Neural cell (in vitro differentiated cells): Measurements from ENCODE around the gene C10orf105. TPM values are rescaled to one million over a fixed set of nuclear protein-coding genes. Genes with fewer than 3 reads are reported as not detected.

Experiments used
- H2AFZ ChIP-seq: fragments of 200-600, 300-800 bp; sonication (generic), shearing (Covaris generic); 2 replicates; pipeline ENCODE4 v1.6.0; 2014; ENCODE audit warnings: low read depth, mild to moderate bottlenecking, antibody characterized with exemption, low read length, moderate library complexity
- H3F3A ChIP-seq: fragments of 200-600 bp; shearing (Covaris generic); 2 replicates; pipeline ENCODE4 v1.6.1; 2016; ENCODE audit warnings: mild to moderate bottlenecking, moderate library complexity, mixed read lengths, antibody characterized with exemption, low read length; ENCODE audit not compliant: insufficient read depth, poor library complexity, severe bottlenecking
- H3K27ac ChIP-seq: fragments of 200-600, 300-800 bp; sonication (generic), shearing (Covaris generic); 2 replicates; pipeline ENCODE4 v1.5.1; 2014; ENCODE audit warnings: mild to moderate bottlenecking, low read length, moderate library complexity
- H3K27me3 ChIP-seq: fragments of 300-800, 200-600 bp; sonication (generic), shearing (Covaris generic); 2 replicates; pipeline ENCODE4 v1.6.0; 2014; ENCODE audit warnings: mild to moderate bottlenecking, low read depth, low read length, moderate library complexity; ENCODE audit not compliant: insufficient read depth
- H3K36me3 ChIP-seq: fragments of 300-800, 200-600 bp; sonication (generic), shearing (Covaris generic); 2 replicates; pipeline ENCODE4 v1.5.1; 2014; ENCODE audit warnings: mild to moderate bottlenecking, antibody characterized with exemption, low read length, moderate library complexity; ENCODE audit not compliant: insufficient read depth
- H3K4me2 ChIP-seq: fragments of 300-800, 200-600 bp; sonication (generic), shearing (Covaris generic); 2 replicates; pipeline ENCODE4 v1.6.0; 2014; ENCODE audit warnings: mild to moderate bottlenecking, low read length
- H3K4me3 ChIP-seq: fragments of 300-800, 200-600 bp; sonication (generic), shearing (Covaris generic); 2 replicates; pipeline ENCODE4 v1.5.1; 2014; ENCODE audit warnings: mild to moderate bottlenecking, low read length, moderate library complexity
- H3K79me2 ChIP-seq: fragments of 200-600 bp; shearing (Covaris generic); replicated peaks from 2 replicates; pipeline ENCODE4 v1.6.0; 2014; ENCODE audit warnings: mild to moderate bottlenecking, low read length, moderate library complexity; ENCODE audit not compliant: insufficient read depth
- H3K9ac ChIP-seq: fragments of 300-800, 200-600 bp; sonication (generic), shearing (Covaris generic); 2 replicates; pipeline ENCODE4 v1.6.1; 2016; ENCODE audit warnings: mild to moderate bottlenecking, low read length, mixed read lengths
- H3K9me2 ChIP-seq: fragments of 200-600 bp; shearing (Covaris generic); 2 replicates; pipeline ENCODE4 v1.6.1; 2016; ENCODE audit warnings: mild to moderate bottlenecking, low read length, mixed read lengths; ENCODE audit not compliant: insufficient read depth
- H3K9me3 ChIP-seq: fragments of 200-600, 300-800 bp; sonication (generic), shearing (Covaris generic); 2 replicates; pipeline ENCODE4 v1.6.1; 2016; ENCODE audit warnings: mild to moderate bottlenecking, mixed run types, low read length, moderate library complexity, mixed read lengths
- H4K20me1 ChIP-seq: fragments of 200-600 bp; shearing (Covaris generic); 2 replicates; pipeline ENCODE4 v1.6.1; 2016; ENCODE audit warnings: mild to moderate bottlenecking, mixed run types; ENCODE audit not compliant: insufficient read depth
- CTCF ChIP-seq: fragments of 450-650 bp; IDR thresholded peaks from 2 replicates; pipeline ENCODE4 v1.5.1; 2014; ENCODE audit warnings: antibody characterized with exemption, mild to moderate bottlenecking, moderate library complexity; ENCODE audit not compliant: poor library complexity, severe bottlenecking
- EP300 ChIP-seq: fragments of 450-650 bp; conservative IDR thresholded peaks from 2 replicates; pipeline ENCODE4 v1.6.1; 2014; ENCODE audit warnings: antibody characterized with exemption, mild to moderate bottlenecking, moderate library complexity; ENCODE audit not compliant: poor library complexity, severe bottlenecking
- EZH2 ChIP-seq: fragments of 200-600, 300-800 bp; shearing (Covaris generic), sonication (generic); IDR thresholded peaks from 2 replicates; pipeline ENCODE4 v1.6.1; 2014; ENCODE audit warnings: antibody characterized with exemption, low read length, borderline replicate concordance, mild to moderate bottlenecking; ENCODE audit not compliant: insufficient read depth, poor library complexity, severe bottlenecking
- MXI1 ChIP-seq: fragments of 450-650 bp; conservative IDR thresholded peaks from 2 replicates; pipeline ENCODE4 v1.6.1; 2014; ENCODE audit warnings: antibody characterized with exemption, mild to moderate bottlenecking; ENCODE audit not compliant: poor library complexity, severe bottlenecking
- POLR2AphosphoS5 ChIP-seq: IDR thresholded peaks from 2 replicates; pipeline ENCODE4 v1.6.1; 2012
- RAD21 ChIP-seq: fragments of 450-650 bp; conservative IDR thresholded peaks from 2 replicates; pipeline ENCODE4 v1.6.1; 2014; ENCODE audit warnings: antibody characterized with exemption, mild to moderate bottlenecking, moderate library complexity
- REST ChIP-seq: IDR thresholded peaks from 2 replicates; pipeline ENCODE4 v1.6.1; 2012; ENCODE audit warnings: borderline replicate concordance
- SMC3 ChIP-seq: fragments of 450-650 bp; conservative IDR thresholded peaks from 2 replicates; pipeline ENCODE4 v1.6.1; 2014; ENCODE audit warnings: antibody characterized with exemption, mild to moderate bottlenecking, moderate library complexity; ENCODE audit not compliant: poor library complexity
- TAF1 ChIP-seq: IDR thresholded peaks from 2 replicates; pipeline ENCODE4 v1.6.1; 2012; ENCODE audit warnings: low read depth
- polyA plus RNA-seq: library from polyadenylated mRNA; depleted of rRNA; stranded (reverse); fragments of >200 nt; gene quantifications from 2 replicates; pipeline ENCODE4 v1.2.3, GENCODE V29; 2014

The C10orf105 gene
- polyA plus RNA-seq, 1 donor from 2014 or later: 0.11 TPM

- Histone ChIP-seq H3K27me3 (no peaks in the 10 kb centered on the region), H3K4me2 (no peak overlapping the region), H3K9me3 (no peaks in the 10 kb centered on the region), H3K4me3 (no peak overlapping the region), H2AFZ (no peak overlapping the region), H4K20me1 (no peaks in the 10 kb centered on the region), H3K9me2 (no peaks in the 10 kb centered on the region), H3K79me2 (no peaks in the 10 kb centered on the region), H3F3A (no peaks in the 10 kb centered on the region), H3K36me3 (no peaks in the 10 kb centered on the region), H3K27ac (no peak overlapping the region), H3K9ac (no peak overlapping the region)
- TF ChIP-seq POLR2AphosphoS5 (no peak), SMC3 (no peak), REST (no peak), TAF1 (no peak), MXI1 (no peak), EZH2 (no peak), EP300 (no peak), RAD21 (no peak)
Measured at GRCh38 chr10:71724539-71724938, 5.0 kb upstream of the C10orf105 start.

GRCh38 chr10:71723311-71723710 is 3.7 kb upstream of the C10orf105 start:
- Histone ChIP-seq H3K36me3 (no peaks in the 10 kb centered on the region), H2AFZ (no peak overlapping the region), H3K9ac (no peak overlapping the region), H3K27me3 (no peaks in the 10 kb centered on the region), H3K4me2 (no peak overlapping the region), H3K4me3 (no peak overlapping the region), H3K9me3 (no peaks in the 10 kb centered on the region), H3K79me2 (no peaks in the 10 kb centered on the region), H3K27ac (no peak overlapping the region), H3F3A (no peaks in the 10 kb centered on the region), H3K9me2 (no peaks in the 10 kb centered on the region), H4K20me1 (no peaks in the 10 kb centered on the region)
- no peak for TF ChIP-seq REST
- no peak for TF ChIP-seq RAD21

- H3K79me2 ChIP-seq: no peaks in the 10 kb centered on the region
- no peak overlapping the region for H3K9ac ChIP-seq
- no peak overlapping the region for H3K4me3 ChIP-seq
- no peaks in the 10 kb centered on the region for H3K36me3 ChIP-seq
- no peak overlapping the region for H3K27ac ChIP-seq
- H2AFZ ChIP-seq: no peak overlapping the region
- H3K9me2 ChIP-seq: no peaks in the 10 kb centered on the region
- H3K9me3 ChIP-seq: no peaks in the 10 kb centered on the region
- H4K20me1 ChIP-seq: no peaks in the 10 kb centered on the region
- TF ChIP-seq MXI1: no peak
- TF ChIP-seq EZH2: no peak
- TF ChIP-seq SMC3: no peak
- TF ChIP-seq POLR2AphosphoS5: no peak
- no peak for TF ChIP-seq EP300
- no peak for TF ChIP-seq RAD21
- TF ChIP-seq TAF1: no peak
- no peak for TF ChIP-seq REST
- TF ChIP-seq CTCF: no peak
- no peaks in the 10 kb centered on the region for H3F3A ChIP-seq
- H3K4me2 ChIP-seq: no peak overlapping the region
- no peaks in the 10 kb centered on the region for H3K27me3 ChIP-seq
Measured at GRCh38 chr10:71722849-71723248, 3.3 kb upstream of the C10orf105 start.
